ENCODE data around the gene USP40.

USP40 gene

GRCh38 chr2:233492078-233492477, 74.5 kb downstream of the USP40 start:
- DNase-seq: no peak

GRCh38 chr2:233491326-233491725, 75.3 kb downstream of the USP40 start:
- no peak for DNase-seq

- no peak for DNase-seq
These were observed 75.8 kb downstream of the USP40 start for GRCh38 chr2:233490831-233491230.

- no peak for DNase-seq
These were observed 76.9 kb downstream of the USP40 start for GRCh38 chr2:233489666-233490065.

GRCh38 chr2:233489143-233489542, 77.4 kb downstream of the USP40 start:
- no peak for DNase-seq

- DNase-seq: no peak
These were observed 78.7 kb downstream of the USP40 start for GRCh38 chr2:233487748-233488345.

- no peak for DNase-seq
These were observed 79.6 kb downstream of the USP40 start for GRCh38 chr2:233486778-233487552.

GRCh38 chr2:233486357-233486756, 80.2 kb downstream of the USP40 start:
- no peak for DNase-seq

- no peak for DNase-seq
These were observed 80.9 kb downstream of the USP40 start for GRCh38 chr2:233485726-233486125.

GRCh38 chr2:233482616-233483015, 84.0 kb downstream of the USP40 start:
- no peak for DNase-seq

GRCh38 chr2:233481368-233482142, 85.0 kb downstream of the USP40 start:
- DNase-seq: no peak

GRCh38 chr2:233480490-233481202, 85.9 kb downstream of the USP40 start:
- no peak for DNase-seq

GRCh38 chr2:233479616-233480489, 86.7 kb downstream of the USP40 start:
- DNase-seq: no peak

GRCh38 chr2:233477548-233478433, 88.8 kb downstream of the USP40 start:
- no peak for DNase-seq

GRCh38 chr2:233476651-233477547, 89.7 kb downstream of the USP40 start:
- DNase-seq: no peak

- no peak for DNase-seq
These were observed 90.5 kb downstream of the USP40 start for GRCh38 chr2:233476063-233476410.

GRCh38 chr2:233474308-233475160, 92.0 kb downstream of the USP40 start:
- DNase-seq: no peak

- DNase-seq: no peak
These were observed 92.7 kb downstream of the USP40 start for GRCh38 chr2:233473878-233474277.

- no peak for DNase-seq
These were observed 93.2 kb downstream of the USP40 start for GRCh38 chr2:233473386-233473791.

Data from DMS79 (cell line).